H1 (cell line): Measurements from ENCODE around the gene MTNR1B.

Experiments
- ATF3 ChIP-seq: IDR thresholded peaks from 2 replicates; pipeline ENCODE4 v1.6.1; 2011; ENCODE audit warnings: low read depth, mild to moderate bottlenecking, low read length; ENCODE audit not compliant: insufficient read depth
- FOSL1 ChIP-seq: IDR thresholded peaks from 2 replicates; pipeline ENCODE4 v1.6.1; 2011; ENCODE audit warnings: mild to moderate bottlenecking, low read depth, low read length, moderate library complexity; ENCODE audit not compliant: insufficient read depth
- GABPA ChIP-seq: IDR thresholded peaks from 2 replicates; pipeline ENCODE4 v1.6.1; 2011; ENCODE audit warnings: mild to moderate bottlenecking, low read length, moderate library complexity, borderline replicate concordance; ENCODE audit not compliant: insufficient read depth
- JUND ChIP-seq: IDR thresholded peaks from 2 replicates; pipeline ENCODE4 v1.6.1; 2011; ENCODE audit warnings: mild to moderate bottlenecking, improper control_type of control experiment, low read length
- MAFK ChIP-seq: IDR thresholded peaks from 2 replicates; pipeline ENCODE4 v1.6.1; 2012; ENCODE audit warnings: low read depth, mild to moderate bottlenecking, improper control_type of control experiment, low read length
- POLR2A ChIP-seq, 2 experiments: IDR thresholded peaks; 1 replicate in 1 of 2; 2 replicates in 1 of 2; pipeline ENCODE4 v1.6.1; 2011; ENCODE audit warnings: low read depth in 2 of 2, low read length in 2 of 2, mild to moderate bottlenecking in 2 of 2; ENCODE audit errors: control extremely low read depth in 1 of 2
- RAD21 ChIP-seq, 2 experiments: IDR thresholded peaks in 1 of 2; conservative IDR thresholded peaks in 1 of 2; 2 replicates each; pipeline ENCODE4 v1.6.1; 2011; ENCODE audit warnings: low read depth in 2 of 2, low read length in 2 of 2, improper control_type of control experiment in 1 of 2, inconsistent platforms in 1 of 2, mild to moderate bottlenecking in 1 of 2, moderate library complexity in 1 of 2
- RNF2 ChIP-seq: fragments of 200-900, 300-1000 bp; sonication (generic); IDR thresholded peaks from 2 replicates; pipeline ENCODE4 v1.7.1; 2016; ENCODE audit warnings: borderline replicate concordance, low read depth, mild to moderate bottlenecking, antibody characterized with exemption, low read length; ENCODE audit not compliant: poor library complexity, severe bottlenecking; ENCODE audit errors: missing control alignments
- TF ChIP-seq, protein P1 (sequence below), 3 experiments: IDR thresholded peaks; 1 replicate in 2 of 3; 2 replicates in 1 of 3; pipeline versions ENCODE4 v1.5.1 to v1.6.1; 2011; ENCODE audit warnings: low read length in 3 of 3, mild to moderate bottlenecking in 3 of 3, inconsistent platforms in 2 of 3, low read depth in 1 of 3, moderate library complexity in 1 of 3; ENCODE audit not compliant: insufficient read depth in 1 of 3; ENCODE audit errors: control extremely low read depth in 1 of 3
- TF ChIP-seq, protein P2 (sequence below): IDR thresholded peaks from 2 replicates; pipeline ENCODE4 v1.6.1; 2012; ENCODE audit warnings: low read length, inconsistent platforms

- TF ChIP-seq POLR2A (IDR thresholded peaks at IDR 0.05; ENCODE audit: control extremely low read depth in 1 of 2, low read depth in 2 of 2, low read length in 2 of 2) (no peak), JUND (no peak), GABPA (no peak), RNF2 (no peak), MAFK (no peak), RAD21 (IDR thresholded peaks at IDR 0.05 in 1 of 2, conservative IDR thresholded peaks at IDR 0.05 in 1 of 2; ENCODE audit: low read depth in 2 of 2, low read length in 2 of 2) (no peak), FOSL1 (no peak), ATF3 (no peak)
- TF ChIP-seq, protein P1, sequence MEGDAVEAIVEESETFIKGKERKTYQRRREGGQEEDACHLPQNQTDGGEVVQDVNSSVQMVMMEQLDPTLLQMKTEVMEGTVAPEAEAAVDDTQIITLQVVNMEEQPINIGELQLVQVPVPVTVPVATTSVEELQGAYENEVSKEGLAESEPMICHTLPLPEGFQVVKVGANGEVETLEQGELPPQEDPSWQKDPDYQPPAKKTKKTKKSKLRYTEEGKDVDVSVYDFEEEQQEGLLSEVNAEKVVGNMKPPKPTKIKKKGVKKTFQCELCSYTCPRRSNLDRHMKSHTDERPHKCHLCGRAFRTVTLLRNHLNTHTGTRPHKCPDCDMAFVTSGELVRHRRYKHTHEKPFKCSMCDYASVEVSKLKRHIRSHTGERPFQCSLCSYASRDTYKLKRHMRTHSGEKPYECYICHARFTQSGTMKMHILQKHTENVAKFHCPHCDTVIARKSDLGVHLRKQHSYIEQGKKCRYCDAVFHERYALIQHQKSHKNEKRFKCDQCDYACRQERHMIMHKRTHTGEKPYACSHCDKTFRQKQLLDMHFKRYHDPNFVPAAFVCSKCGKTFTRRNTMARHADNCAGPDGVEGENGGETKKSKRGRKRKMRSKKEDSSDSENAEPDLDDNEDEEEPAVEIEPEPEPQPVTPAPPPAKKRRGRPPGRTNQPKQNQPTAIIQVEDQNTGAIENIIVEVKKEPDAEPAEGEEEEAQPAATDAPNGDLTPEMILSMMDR (IDR thresholded peaks at IDR 0.05; ENCODE audit: control extremely low read depth in 1 of 3, insufficient read depth in 1 of 3, low read depth in 1 of 3, low read length in 3 of 3): no peak
- TF ChIP-seq, protein P2, sequence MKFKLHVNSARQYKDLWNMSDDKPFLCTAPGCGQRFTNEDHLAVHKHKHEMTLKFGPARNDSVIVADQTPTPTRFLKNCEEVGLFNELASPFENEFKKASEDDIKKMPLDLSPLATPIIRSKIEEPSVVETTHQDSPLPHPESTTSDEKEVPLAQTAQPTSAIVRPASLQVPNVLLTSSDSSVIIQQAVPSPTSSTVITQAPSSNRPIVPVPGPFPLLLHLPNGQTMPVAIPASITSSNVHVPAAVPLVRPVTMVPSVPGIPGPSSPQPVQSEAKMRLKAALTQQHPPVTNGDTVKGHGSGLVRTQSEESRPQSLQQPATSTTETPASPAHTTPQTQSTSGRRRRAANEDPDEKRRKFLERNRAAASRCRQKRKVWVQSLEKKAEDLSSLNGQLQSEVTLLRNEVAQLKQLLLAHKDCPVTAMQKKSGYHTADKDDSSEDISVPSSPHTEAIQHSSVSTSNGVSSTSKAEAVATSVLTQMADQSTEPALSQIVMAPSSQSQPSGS: no peak
These were observed 61.9 kb downstream of the MTNR1B start for GRCh38 chr11:93031386-93031785.
